Ascending aorta (tissue), 2 donors: Measurements from ENCODE around the gene IFNAR1. TPM values are rescaled to one million over a fixed set of nuclear protein-coding genes. Genes with fewer than 3 reads are reported as not detected.

Source experiments
- DNase-seq, 2 donors: peaks; one replicate each; pipeline ENCODE4 v3.0.0-alpha.2; 2019; ENCODE audit warnings: low spot score in 2 of 2
- H3K27ac ChIP-seq, 2 donors: fragments of 200-600 bp; sonication (generic); one replicate each; pipeline ENCODE4 v1.5.1; 2016 to 2017; ENCODE audit warnings: mild to moderate bottlenecking in 1 of 2
- H3K27me3 ChIP-seq: fragments of 200-600 bp; sonication (generic); one replicate; pipeline ENCODE4 v1.5.1; 2017
- H3K36me3 ChIP-seq, 2 donors: fragments of 200-600 bp; sonication (generic); one replicate each; pipeline ENCODE4 v1.5.1; 2016
- H3K4me1 ChIP-seq, 2 donors: fragments of 200-600 bp; sonication (generic); one replicate each; pipeline ENCODE4 v1.5.1; 2016 to 2017; ENCODE audit warnings: mild to moderate bottlenecking in 1 of 2
- H3K4me3 ChIP-seq, 2 donors: fragments of 200-600 bp; sonication (generic); one replicate each; pipeline ENCODE4 v1.5.1; 2016 to 2017; ENCODE audit warnings: mild to moderate bottlenecking in 1 of 2
- H3K9me3 ChIP-seq, 2 donors: fragments of 200-600 bp; sonication (generic); one replicate each; pipeline ENCODE4 v1.5.1; 2016
- intact Hi-C: fragments of 100-400 bp; cut with DNase I; formaldehyde crosslinking; loops from one replicate; pipeline ENCODE4 v1.15.1; 2023
- total RNA-seq: library from RNA; depleted of rRNA; stranded (reverse); fragments of >200 nt; gene quantifications from one replicate; pipeline ENCODE4 v1.1.0, GENCODE V29; 2016
- TF ChIP-seq, protein P1 (sequence below), 3 experiments: fragments of 200-600 bp in 2 of 3; fragments of 450-650 bp in 1 of 3; sonication (generic) in 2 of 3; IDR thresholded peaks; one replicate each; pipeline ENCODE4 v1.5.1; 2016 to 2019; ENCODE audit warnings: antibody characterized with exemption in 3 of 3, mild to moderate bottlenecking in 1 of 3, moderate library complexity in 1 of 3

The IFNAR1 gene
- total RNA-seq, 1 donor from 2014 or later: 25.9 TPM

- intact Hi-C loops: no loop called here
Measured at GRCh38 chr21:33334191-33334590, 9.4 kb downstream of the IFNAR1 start.

DNA sequence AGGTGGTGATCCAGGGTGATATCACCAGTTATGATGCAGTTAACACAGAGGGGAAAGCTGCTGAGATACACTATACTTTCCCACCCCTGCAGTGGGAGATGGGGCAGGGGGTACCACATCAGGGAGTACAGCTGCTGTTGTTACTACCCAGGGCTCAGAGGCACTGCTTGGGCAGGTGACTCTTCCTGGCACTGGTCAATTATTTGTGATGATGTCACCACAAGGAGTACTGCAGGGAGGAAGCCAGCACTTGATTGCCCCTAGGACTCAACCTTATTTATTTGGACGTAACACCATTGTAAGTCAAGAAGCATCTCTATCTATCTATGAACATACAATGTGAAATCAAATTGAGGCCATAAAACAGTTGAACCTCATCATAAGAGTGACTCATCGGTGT lies 10.1 kb downstream of the IFNAR1 start:
- Histone ChIP-seq H3K27me3 (no peaks in the 10 kb centered on the region), H3K27ac (no peak overlapping the region), H3K4me1 (peaks cover 0 to 6% of the 10 kb centered on the region in 2 donors), H3K9me3 (peaks cover 0 to 16% of the 10 kb centered on the region in 2 donors), H3K4me3 (no peak overlapping the region), H3K36me3 (peaks cover 3 to 8% of the 10 kb centered on the region in 2 donors)
- no peak for DNase-seq
- TF ChIP-seq, protein P1, sequence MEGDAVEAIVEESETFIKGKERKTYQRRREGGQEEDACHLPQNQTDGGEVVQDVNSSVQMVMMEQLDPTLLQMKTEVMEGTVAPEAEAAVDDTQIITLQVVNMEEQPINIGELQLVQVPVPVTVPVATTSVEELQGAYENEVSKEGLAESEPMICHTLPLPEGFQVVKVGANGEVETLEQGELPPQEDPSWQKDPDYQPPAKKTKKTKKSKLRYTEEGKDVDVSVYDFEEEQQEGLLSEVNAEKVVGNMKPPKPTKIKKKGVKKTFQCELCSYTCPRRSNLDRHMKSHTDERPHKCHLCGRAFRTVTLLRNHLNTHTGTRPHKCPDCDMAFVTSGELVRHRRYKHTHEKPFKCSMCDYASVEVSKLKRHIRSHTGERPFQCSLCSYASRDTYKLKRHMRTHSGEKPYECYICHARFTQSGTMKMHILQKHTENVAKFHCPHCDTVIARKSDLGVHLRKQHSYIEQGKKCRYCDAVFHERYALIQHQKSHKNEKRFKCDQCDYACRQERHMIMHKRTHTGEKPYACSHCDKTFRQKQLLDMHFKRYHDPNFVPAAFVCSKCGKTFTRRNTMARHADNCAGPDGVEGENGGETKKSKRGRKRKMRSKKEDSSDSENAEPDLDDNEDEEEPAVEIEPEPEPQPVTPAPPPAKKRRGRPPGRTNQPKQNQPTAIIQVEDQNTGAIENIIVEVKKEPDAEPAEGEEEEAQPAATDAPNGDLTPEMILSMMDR (IDR thresholded peaks at IDR 0.05): no peak
- intact Hi-C loops: no loop called here

More at GRCh38 chr21:33334191-33334590, 9.4 kb downstream of the IFNAR1 start:
- Histone ChIP-seq H3K4me3 (no peak overlapping the region), H3K27me3 (no peaks in the 10 kb centered on the region), H3K9me3 (peaks cover 0 to 16% of the 10 kb centered on the region in 2 donors), H3K36me3 (peaks cover 3 to 8% of the 10 kb centered on the region in 2 donors), H3K27ac (no peak overlapping the region), H3K4me1 (peaks cover 0 to 1% of the 10 kb centered on the region in 2 donors)
- TF ChIP-seq, protein P1 (IDR thresholded peaks at IDR 0.05): no peak
- no peak for DNase-seq

GRCh38 chr21:33339135-33339534 lies 14.4 kb downstream of the IFNAR1 start:
- H3K9me3 ChIP-seq: no peaks in the 10 kb centered on the region
- H3K4me1 ChIP-seq: peaks cover 0 to 6% of the 10 kb centered on the region in 2 donors
- no peak for DNase-seq
- H3K27ac ChIP-seq: no peak overlapping the region
- peaks cover 10 to 34% of the 10 kb centered on the region in 2 donors for H3K36me3 ChIP-seq
- TF ChIP-seq, protein P1 (IDR thresholded peaks at IDR 0.05): no peak
- no peak overlapping the region for H3K4me3 ChIP-seq
- intact Hi-C loops: no loop called here
- no peaks in the 10 kb centered on the region for H3K27me3 ChIP-seq

DNA sequence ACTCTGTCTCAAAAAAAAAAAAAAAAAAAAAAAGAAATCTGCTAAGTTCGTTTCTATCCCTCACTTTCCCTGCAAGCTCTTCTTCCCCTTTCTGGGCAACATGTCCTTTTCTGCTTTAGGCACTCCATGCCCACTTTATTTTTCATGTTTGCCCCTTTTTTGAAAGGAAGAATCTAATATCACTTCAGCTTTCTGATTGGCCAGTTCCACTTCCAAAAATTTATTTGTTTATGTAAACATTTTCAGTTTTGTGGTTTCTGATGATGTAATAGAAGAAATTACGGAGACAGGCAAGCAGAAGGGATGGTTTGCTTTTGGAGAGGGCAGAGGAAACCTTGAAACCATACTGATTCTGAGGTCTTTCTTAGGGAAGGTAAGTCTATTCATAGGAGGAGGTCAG lies 15.1 kb downstream of the IFNAR1 start:
- Histone ChIP-seq H3K27me3 (no peaks in the 10 kb centered on the region), H3K27ac (no peak overlapping the region), H3K4me3 (no peak overlapping the region), H3K4me1 (peaks cover 0 to 6% of the 10 kb centered on the region in 2 donors), H3K9me3 (no peaks in the 10 kb centered on the region), H3K36me3 (peaks cover 10 to 35% of the 10 kb centered on the region in 2 donors)
- intact Hi-C loops: no loop called here
- no peak for DNase-seq
- TF ChIP-seq, protein P1 (IDR thresholded peaks at IDR 0.05): no peak

GRCh38 chr21:33345751-33346238 lies 21.0 kb downstream of the IFNAR1 start:
- H3K4me1 ChIP-seq: no peaks in the 10 kb centered on the region
- H3K9me3 ChIP-seq: no peaks in the 10 kb centered on the region
- intact Hi-C loops: no loop called here
- H3K36me3 ChIP-seq: peaks cover 7 to 62% of the 10 kb centered on the region in 2 donors
- H3K4me3 ChIP-seq: no peak overlapping the region
- DNase-seq: no peak
- TF ChIP-seq, protein P1 (IDR thresholded peaks at IDR 0.05): no peak
- no peaks in the 10 kb centered on the region for H3K27me3 ChIP-seq
- H3K27ac ChIP-seq: no peak overlapping the region

DNA sequence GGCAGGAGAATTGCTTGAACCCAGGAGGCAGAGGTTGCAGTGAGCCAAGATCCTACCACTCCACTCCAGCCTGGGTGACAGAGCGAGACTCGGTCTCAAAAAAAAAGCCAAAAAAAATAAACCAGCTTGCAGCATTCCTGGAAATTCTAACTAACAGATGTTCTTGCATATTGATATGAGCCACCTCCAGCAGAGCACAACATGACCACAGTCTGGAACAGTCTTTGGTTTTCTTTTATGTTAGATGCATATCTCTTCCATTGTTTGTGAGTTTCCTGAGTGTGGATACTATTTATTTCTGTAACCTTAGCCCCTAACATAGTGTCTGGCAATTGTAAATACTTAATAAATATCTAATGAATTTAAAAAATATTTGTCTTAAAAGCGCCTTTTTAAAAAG lies 23.9 kb downstream of the IFNAR1 start:
- H3K4me1 ChIP-seq: no peaks in the 10 kb centered on the region
- no peaks in the 10 kb centered on the region for H3K9me3 ChIP-seq
- no peaks in the 10 kb centered on the region for H3K27me3 ChIP-seq
- intact Hi-C loops: no loop called here
- no peak overlapping the region for H3K4me3 ChIP-seq
- DNase-seq: no peak
- H3K36me3 ChIP-seq: peaks cover 9 to 39% of the 10 kb centered on the region in 2 donors
- TF ChIP-seq, protein P1 (IDR thresholded peaks at IDR 0.05): no peak
- no peak overlapping the region for H3K27ac ChIP-seq
